Neural cell (in vitro differentiated cells): ENCODE measurements around the gene THBD. TPM values are rescaled to one million over a fixed set of nuclear protein-coding genes. Genes with fewer than 3 reads are reported as not detected.

Experiments
- H2AFZ ChIP-seq: fragments of 200-600, 300-800 bp; sonication (generic), shearing (Covaris generic); 2 replicates; pipeline ENCODE4 v1.6.0; 2014; ENCODE audit warnings: low read depth, mild to moderate bottlenecking, antibody characterized with exemption, low read length, moderate library complexity
- H3F3A ChIP-seq: fragments of 200-600 bp; shearing (Covaris generic); 2 replicates; pipeline ENCODE4 v1.6.1; 2016; ENCODE audit warnings: mild to moderate bottlenecking, moderate library complexity, mixed read lengths, antibody characterized with exemption, low read length; ENCODE audit not compliant: insufficient read depth, poor library complexity, severe bottlenecking
- H3K27ac ChIP-seq: fragments of 200-600, 300-800 bp; sonication (generic), shearing (Covaris generic); 2 replicates; pipeline ENCODE4 v1.5.1; 2014; ENCODE audit warnings: mild to moderate bottlenecking, low read length, moderate library complexity
- H3K27me3 ChIP-seq: fragments of 300-800, 200-600 bp; sonication (generic), shearing (Covaris generic); 2 replicates; pipeline ENCODE4 v1.6.0; 2014; ENCODE audit warnings: mild to moderate bottlenecking, low read depth, low read length, moderate library complexity; ENCODE audit not compliant: insufficient read depth
- H3K36me3 ChIP-seq: fragments of 300-800, 200-600 bp; sonication (generic), shearing (Covaris generic); 2 replicates; pipeline ENCODE4 v1.5.1; 2014; ENCODE audit warnings: mild to moderate bottlenecking, antibody characterized with exemption, low read length, moderate library complexity; ENCODE audit not compliant: insufficient read depth
- H3K4me2 ChIP-seq: fragments of 300-800, 200-600 bp; sonication (generic), shearing (Covaris generic); 2 replicates; pipeline ENCODE4 v1.6.0; 2014; ENCODE audit warnings: mild to moderate bottlenecking, low read length
- H3K4me3 ChIP-seq: fragments of 300-800, 200-600 bp; sonication (generic), shearing (Covaris generic); 2 replicates; pipeline ENCODE4 v1.5.1; 2014; ENCODE audit warnings: mild to moderate bottlenecking, low read length, moderate library complexity
- H3K79me2 ChIP-seq: fragments of 200-600 bp; shearing (Covaris generic); replicated peaks from 2 replicates; pipeline ENCODE4 v1.6.0; 2014; ENCODE audit warnings: mild to moderate bottlenecking, low read length, moderate library complexity; ENCODE audit not compliant: insufficient read depth
- H3K9ac ChIP-seq: fragments of 300-800, 200-600 bp; sonication (generic), shearing (Covaris generic); 2 replicates; pipeline ENCODE4 v1.6.1; 2016; ENCODE audit warnings: mild to moderate bottlenecking, low read length, mixed read lengths
- H3K9me2 ChIP-seq: fragments of 200-600 bp; shearing (Covaris generic); 2 replicates; pipeline ENCODE4 v1.6.1; 2016; ENCODE audit warnings: mild to moderate bottlenecking, low read length, mixed read lengths; ENCODE audit not compliant: insufficient read depth
- H3K9me3 ChIP-seq: fragments of 200-600, 300-800 bp; sonication (generic), shearing (Covaris generic); 2 replicates; pipeline ENCODE4 v1.6.1; 2016; ENCODE audit warnings: mild to moderate bottlenecking, mixed run types, low read length, moderate library complexity, mixed read lengths
- H4K20me1 ChIP-seq: fragments of 200-600 bp; shearing (Covaris generic); 2 replicates; pipeline ENCODE4 v1.6.1; 2016; ENCODE audit warnings: mild to moderate bottlenecking, mixed run types; ENCODE audit not compliant: insufficient read depth
- EP300 ChIP-seq: fragments of 450-650 bp; conservative IDR thresholded peaks from 2 replicates; pipeline ENCODE4 v1.6.1; 2014; ENCODE audit warnings: antibody characterized with exemption, mild to moderate bottlenecking, moderate library complexity; ENCODE audit not compliant: poor library complexity, severe bottlenecking
- EZH2 ChIP-seq: fragments of 200-600, 300-800 bp; shearing (Covaris generic), sonication (generic); IDR thresholded peaks from 2 replicates; pipeline ENCODE4 v1.6.1; 2014; ENCODE audit warnings: antibody characterized with exemption, low read length, borderline replicate concordance, mild to moderate bottlenecking; ENCODE audit not compliant: insufficient read depth, poor library complexity, severe bottlenecking
- MXI1 ChIP-seq: fragments of 450-650 bp; conservative IDR thresholded peaks from 2 replicates; pipeline ENCODE4 v1.6.1; 2014; ENCODE audit warnings: antibody characterized with exemption, mild to moderate bottlenecking; ENCODE audit not compliant: poor library complexity, severe bottlenecking
- POLR2AphosphoS5 ChIP-seq: IDR thresholded peaks from 2 replicates; pipeline ENCODE4 v1.6.1; 2012
- RAD21 ChIP-seq: fragments of 450-650 bp; conservative IDR thresholded peaks from 2 replicates; pipeline ENCODE4 v1.6.1; 2014; ENCODE audit warnings: antibody characterized with exemption, mild to moderate bottlenecking, moderate library complexity
- SMC3 ChIP-seq: fragments of 450-650 bp; conservative IDR thresholded peaks from 2 replicates; pipeline ENCODE4 v1.6.1; 2014; ENCODE audit warnings: antibody characterized with exemption, mild to moderate bottlenecking, moderate library complexity; ENCODE audit not compliant: poor library complexity
- TAF1 ChIP-seq: IDR thresholded peaks from 2 replicates; pipeline ENCODE4 v1.6.1; 2012; ENCODE audit warnings: low read depth
- polyA plus RNA-seq: library from polyadenylated mRNA; depleted of rRNA; stranded (reverse); fragments of >200 nt; gene quantifications from 2 replicates; pipeline ENCODE4 v1.2.3, GENCODE V29; 2014
- TF ChIP-seq, protein P1 (sequence below): IDR thresholded peaks from 2 replicates; pipeline ENCODE4 v1.6.1; 2012; ENCODE audit warnings: borderline replicate concordance
- TF ChIP-seq, protein P2 (sequence below): fragments of 450-650 bp; IDR thresholded peaks from 2 replicates; pipeline ENCODE4 v1.5.1; 2014; ENCODE audit warnings: antibody characterized with exemption, mild to moderate bottlenecking, moderate library complexity; ENCODE audit not compliant: poor library complexity, severe bottlenecking

THBD gene
- polyA plus RNA-seq, 1 donor from 2014 or later: not detected

DNA sequence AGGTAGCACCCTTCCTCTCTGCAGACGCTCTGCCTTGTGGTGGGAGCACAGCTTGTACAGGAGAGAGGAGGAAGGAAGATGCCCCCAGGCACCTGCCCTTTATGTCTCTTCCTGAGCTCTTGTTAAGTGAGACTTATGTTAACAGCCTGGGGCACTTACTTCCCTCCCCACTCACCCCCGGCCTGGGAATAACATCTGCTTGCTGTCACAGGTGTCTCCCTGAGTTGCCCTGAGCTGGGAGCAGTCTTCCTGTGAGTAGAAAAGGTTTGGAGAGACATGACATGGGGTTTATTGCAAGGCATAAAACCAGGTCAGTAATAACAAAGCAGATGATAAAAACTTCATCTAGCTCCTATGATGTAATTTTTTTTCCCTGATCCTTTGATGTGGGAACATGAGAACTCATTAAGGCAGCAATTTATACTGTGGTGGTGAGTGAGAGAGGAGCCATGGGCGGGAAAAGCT, 12.4 kb downstream of the THBD start:
- no peak overlapping the region for H2AFZ ChIP-seq
- no peak overlapping the region for H3K4me3 ChIP-seq
- TF ChIP-seq, protein P1, sequence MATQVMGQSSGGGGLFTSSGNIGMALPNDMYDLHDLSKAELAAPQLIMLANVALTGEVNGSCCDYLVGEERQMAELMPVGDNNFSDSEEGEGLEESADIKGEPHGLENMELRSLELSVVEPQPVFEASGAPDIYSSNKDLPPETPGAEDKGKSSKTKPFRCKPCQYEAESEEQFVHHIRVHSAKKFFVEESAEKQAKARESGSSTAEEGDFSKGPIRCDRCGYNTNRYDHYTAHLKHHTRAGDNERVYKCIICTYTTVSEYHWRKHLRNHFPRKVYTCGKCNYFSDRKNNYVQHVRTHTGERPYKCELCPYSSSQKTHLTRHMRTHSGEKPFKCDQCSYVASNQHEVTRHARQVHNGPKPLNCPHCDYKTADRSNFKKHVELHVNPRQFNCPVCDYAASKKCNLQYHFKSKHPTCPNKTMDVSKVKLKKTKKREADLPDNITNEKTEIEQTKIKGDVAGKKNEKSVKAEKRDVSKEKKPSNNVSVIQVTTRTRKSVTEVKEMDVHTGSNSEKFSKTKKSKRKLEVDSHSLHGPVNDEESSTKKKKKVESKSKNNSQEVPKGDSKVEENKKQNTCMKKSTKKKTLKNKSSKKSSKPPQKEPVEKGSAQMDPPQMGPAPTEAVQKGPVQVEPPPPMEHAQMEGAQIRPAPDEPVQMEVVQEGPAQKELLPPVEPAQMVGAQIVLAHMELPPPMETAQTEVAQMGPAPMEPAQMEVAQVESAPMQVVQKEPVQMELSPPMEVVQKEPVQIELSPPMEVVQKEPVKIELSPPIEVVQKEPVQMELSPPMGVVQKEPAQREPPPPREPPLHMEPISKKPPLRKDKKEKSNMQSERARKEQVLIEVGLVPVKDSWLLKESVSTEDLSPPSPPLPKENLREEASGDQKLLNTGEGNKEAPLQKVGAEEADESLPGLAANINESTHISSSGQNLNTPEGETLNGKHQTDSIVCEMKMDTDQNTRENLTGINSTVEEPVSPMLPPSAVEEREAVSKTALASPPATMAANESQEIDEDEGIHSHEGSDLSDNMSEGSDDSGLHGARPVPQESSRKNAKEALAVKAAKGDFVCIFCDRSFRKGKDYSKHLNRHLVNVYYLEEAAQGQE: no peak
- no peak for TF ChIP-seq EZH2
- no peak for TF ChIP-seq EP300
- no peak for TF ChIP-seq POLR2AphosphoS5
- no peak for TF ChIP-seq RAD21
- TF ChIP-seq, protein P2, sequence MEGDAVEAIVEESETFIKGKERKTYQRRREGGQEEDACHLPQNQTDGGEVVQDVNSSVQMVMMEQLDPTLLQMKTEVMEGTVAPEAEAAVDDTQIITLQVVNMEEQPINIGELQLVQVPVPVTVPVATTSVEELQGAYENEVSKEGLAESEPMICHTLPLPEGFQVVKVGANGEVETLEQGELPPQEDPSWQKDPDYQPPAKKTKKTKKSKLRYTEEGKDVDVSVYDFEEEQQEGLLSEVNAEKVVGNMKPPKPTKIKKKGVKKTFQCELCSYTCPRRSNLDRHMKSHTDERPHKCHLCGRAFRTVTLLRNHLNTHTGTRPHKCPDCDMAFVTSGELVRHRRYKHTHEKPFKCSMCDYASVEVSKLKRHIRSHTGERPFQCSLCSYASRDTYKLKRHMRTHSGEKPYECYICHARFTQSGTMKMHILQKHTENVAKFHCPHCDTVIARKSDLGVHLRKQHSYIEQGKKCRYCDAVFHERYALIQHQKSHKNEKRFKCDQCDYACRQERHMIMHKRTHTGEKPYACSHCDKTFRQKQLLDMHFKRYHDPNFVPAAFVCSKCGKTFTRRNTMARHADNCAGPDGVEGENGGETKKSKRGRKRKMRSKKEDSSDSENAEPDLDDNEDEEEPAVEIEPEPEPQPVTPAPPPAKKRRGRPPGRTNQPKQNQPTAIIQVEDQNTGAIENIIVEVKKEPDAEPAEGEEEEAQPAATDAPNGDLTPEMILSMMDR: no peak
- TF ChIP-seq SMC3: no peak
- no peak for TF ChIP-seq MXI1
- TF ChIP-seq TAF1: no peak
- H3K9ac ChIP-seq: no peak overlapping the region
- H3K27ac ChIP-seq: no peak overlapping the region
- H4K20me1 ChIP-seq: no peaks in the 10 kb centered on the region
- no peaks in the 10 kb centered on the region for H3F3A ChIP-seq
- no peaks in the 10 kb centered on the region for H3K9me2 ChIP-seq
- H3K79me2 ChIP-seq: no peaks in the 10 kb centered on the region
- no peaks in the 10 kb centered on the region for H3K36me3 ChIP-seq
- H3K27me3 ChIP-seq: peaks cover 68% of the 10 kb centered on the region
- H3K9me3 ChIP-seq: no peaks in the 10 kb centered on the region
- H3K4me2 ChIP-seq: no peak overlapping the region

DNA sequence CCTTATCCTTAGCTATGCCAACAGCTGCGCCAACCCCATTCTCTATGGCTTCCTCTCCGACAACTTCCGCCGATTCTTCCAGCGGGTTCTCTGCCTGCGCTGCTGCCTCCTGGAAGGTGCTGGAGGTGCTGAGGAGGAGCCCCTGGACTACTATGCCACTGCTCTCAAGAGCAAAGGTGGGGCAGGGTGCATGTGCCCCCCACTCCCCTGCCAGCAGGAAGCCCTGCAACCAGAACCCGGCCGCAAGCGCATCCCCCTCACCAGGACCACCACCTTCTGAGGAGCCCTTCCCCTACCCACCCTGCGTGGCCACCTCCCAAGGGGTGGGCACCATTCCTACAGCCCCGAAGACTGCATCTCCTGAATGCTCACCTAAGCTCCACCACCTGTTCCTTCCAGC, 13.1 kb downstream of the THBD start:
- Histone ChIP-seq H3K9me2 (no peaks in the 10 kb centered on the region), H3K36me3 (no peaks in the 10 kb centered on the region), H3F3A (no peaks in the 10 kb centered on the region), H3K79me2 (no peaks in the 10 kb centered on the region), H3K4me2 (no peak overlapping the region), H3K9ac (no peak overlapping the region), H3K27ac (no peak overlapping the region), H3K4me3 (no peak overlapping the region), H3K9me3 (no peaks in the 10 kb centered on the region), H2AFZ (no peak overlapping the region), H3K27me3 (peaks cover 62% of the 10 kb centered on the region), H4K20me1 (no peaks in the 10 kb centered on the region)
- TF ChIP-seq RAD21 (no peak), EP300 (no peak), SMC3 (no peak), TAF1 (no peak), POLR2AphosphoS5 (no peak), MXI1 (no peak), EZH2 (no peak)
- TF ChIP-seq, protein P2: no peak
